Measurements from ENCODE around the gene EXOC6B.

EXOC6B gene

DNA sequence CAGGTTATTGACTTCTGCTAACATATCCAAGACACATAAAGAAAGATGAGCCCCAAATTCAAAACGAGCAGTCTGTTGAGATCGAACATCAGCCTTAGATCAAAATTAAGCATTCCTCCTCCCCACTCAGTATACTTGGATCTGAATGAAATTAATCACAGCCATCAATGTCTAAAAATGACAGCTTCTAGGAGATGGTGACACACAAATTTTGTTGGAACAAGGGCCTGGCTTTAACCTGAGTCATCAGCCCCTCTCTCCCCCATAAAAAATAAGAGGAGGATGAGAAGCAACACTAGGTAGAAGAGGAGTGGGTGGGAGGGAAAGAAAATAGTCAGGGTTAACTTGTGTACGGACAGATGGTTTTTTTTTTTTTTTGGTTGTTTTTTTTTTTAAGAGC lies 223.1 kb downstream of the EXOC6B start:
- H3K27ac ChIP-seq (ENCODE audit: extremely low read depth, low read depth, low read length), result no peak overlapping the region
- POLR2A ChIA-PET, result no interaction called here
- no peaks in the 10 kb centered on the region; the same call in 1 of the 2 replicates for H3K9me3 ChIP-seq (ENCODE audit: control insufficient read depth, insufficient read depth, low read depth, low read length)
- no peaks in the 10 kb centered on the region for H3K4me1 ChIP-seq (ENCODE audit: control insufficient read depth, insufficient read depth, low read length)
- no peak overlapping the region for H3K4me3 ChIP-seq (ENCODE audit: low read depth, low read length)
- no peak for TF ChIP-seq ZFP41 (tag by site-specific recombination; IDR thresholded peaks at IDR 0.05; ENCODE audit: borderline replicate concordance)
- TF ChIP-seq, protein P1, sequence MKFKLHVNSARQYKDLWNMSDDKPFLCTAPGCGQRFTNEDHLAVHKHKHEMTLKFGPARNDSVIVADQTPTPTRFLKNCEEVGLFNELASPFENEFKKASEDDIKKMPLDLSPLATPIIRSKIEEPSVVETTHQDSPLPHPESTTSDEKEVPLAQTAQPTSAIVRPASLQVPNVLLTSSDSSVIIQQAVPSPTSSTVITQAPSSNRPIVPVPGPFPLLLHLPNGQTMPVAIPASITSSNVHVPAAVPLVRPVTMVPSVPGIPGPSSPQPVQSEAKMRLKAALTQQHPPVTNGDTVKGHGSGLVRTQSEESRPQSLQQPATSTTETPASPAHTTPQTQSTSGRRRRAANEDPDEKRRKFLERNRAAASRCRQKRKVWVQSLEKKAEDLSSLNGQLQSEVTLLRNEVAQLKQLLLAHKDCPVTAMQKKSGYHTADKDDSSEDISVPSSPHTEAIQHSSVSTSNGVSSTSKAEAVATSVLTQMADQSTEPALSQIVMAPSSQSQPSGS (tag by site-specific recombination; IDR thresholded peaks at IDR 0.05; ENCODE audit: low read depth), result no peak
- TF ChIP-seq, protein P2, sequence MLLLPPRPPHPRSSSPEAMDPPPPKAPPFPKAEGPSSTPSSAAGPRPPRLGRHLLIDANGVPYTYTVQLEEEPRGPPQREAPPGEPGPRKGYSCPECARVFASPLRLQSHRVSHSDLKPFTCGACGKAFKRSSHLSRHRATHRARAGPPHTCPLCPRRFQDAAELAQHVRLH (tag by site-specific recombination; IDR thresholded peaks at IDR 0.05), result no peak
- no peak for TF ChIP-seq ZSCAN16 (tag by site-specific recombination; IDR thresholded peaks at IDR 0.05)
- TF ChIP-seq, protein P3, sequence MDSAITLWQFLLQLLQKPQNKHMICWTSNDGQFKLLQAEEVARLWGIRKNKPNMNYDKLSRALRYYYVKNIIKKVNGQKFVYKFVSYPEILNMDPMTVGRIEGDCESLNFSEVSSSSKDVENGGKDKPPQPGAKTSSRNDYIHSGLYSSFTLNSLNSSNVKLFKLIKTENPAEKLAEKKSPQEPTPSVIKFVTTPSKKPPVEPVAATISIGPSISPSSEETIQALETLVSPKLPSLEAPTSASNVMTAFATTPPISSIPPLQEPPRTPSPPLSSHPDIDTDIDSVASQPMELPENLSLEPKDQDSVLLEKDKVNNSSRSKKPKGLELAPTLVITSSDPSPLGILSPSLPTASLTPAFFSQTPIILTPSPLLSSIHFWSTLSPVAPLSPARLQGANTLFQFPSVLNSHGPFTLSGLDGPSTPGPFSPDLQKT (IDR thresholded peaks at IDR 0.05; ENCODE audit: borderline replicate concordance, low read depth, low read length), result no peak
- no peak for TF ChIP-seq ZNF2 (tag by site-specific recombination; IDR thresholded peaks at IDR 0.05)
- no peak for TF ChIP-seq HOXC10 (CRISPR knock-in tag; IDR thresholded peaks at IDR 0.05)
- TF ChIP-seq ZNF16 (tag by site-specific recombination; IDR thresholded peaks at IDR 0.05; ENCODE audit: low read depth), result no peak
- no peak for TF ChIP-seq ZNF776 (tag by site-specific recombination; IDR thresholded peaks at IDR 0.05; ENCODE audit: borderline replicate concordance)
- no peak for TF ChIP-seq ZNF514 (tag by site-specific recombination; IDR thresholded peaks at IDR 0.05)
- no peak for TF ChIP-seq SP2 (tag by site-specific recombination; IDR thresholded peaks at IDR 0.05)
- TF ChIP-seq, protein P4, sequence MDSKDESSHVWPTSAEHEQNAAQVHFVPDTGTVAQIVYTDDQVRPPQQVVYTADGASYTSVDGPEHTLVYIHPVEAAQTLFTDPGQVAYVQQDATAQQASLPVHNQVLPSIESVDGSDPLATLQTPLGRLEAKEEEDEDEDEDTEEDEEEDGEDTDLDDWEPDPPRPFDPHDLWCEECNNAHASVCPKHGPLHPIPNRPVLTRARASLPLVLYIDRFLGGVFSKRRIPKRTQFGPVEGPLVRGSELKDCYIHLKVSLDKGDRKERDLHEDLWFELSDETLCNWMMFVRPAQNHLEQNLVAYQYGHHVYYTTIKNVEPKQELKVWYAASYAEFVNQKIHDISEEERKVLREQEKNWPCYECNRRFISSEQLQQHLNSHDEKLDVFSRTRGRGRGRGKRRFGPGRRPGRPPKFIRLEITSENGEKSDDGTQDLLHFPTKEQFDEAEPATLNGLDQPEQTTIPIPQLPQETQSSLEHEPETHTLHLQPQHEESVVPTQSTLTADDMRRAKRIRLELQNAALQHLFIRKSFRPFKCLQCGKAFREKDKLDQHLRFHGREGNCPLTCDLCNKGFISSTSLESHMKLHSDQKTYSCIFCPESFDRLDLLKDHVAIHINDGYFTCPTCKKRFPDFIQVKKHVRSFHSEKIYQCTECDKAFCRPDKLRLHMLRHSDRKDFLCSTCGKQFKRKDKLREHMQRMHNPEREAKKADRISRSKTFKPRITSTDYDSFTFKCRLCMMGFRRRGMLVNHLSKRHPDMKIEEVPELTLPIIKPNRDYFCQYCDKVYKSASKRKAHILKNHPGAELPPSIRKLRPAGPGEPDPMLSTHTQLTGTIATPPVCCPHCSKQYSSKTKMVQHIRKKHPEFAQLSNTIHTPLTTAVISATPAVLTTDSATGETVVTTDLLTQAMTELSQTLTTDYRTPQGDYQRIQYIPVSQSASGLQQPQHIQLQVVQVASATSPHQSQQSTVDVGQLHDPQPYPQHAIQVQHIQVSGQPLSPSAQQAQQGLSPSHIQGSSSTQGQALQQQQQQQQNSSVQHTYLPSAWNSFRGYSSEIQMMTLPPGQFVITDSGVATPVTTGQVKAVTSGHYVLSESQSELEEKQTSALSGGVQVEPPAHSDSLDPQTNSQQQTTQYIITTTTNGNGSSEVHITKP (tag by site-specific recombination; IDR thresholded peaks at IDR 0.05), result no peak
- TF ChIP-seq, protein P5, sequence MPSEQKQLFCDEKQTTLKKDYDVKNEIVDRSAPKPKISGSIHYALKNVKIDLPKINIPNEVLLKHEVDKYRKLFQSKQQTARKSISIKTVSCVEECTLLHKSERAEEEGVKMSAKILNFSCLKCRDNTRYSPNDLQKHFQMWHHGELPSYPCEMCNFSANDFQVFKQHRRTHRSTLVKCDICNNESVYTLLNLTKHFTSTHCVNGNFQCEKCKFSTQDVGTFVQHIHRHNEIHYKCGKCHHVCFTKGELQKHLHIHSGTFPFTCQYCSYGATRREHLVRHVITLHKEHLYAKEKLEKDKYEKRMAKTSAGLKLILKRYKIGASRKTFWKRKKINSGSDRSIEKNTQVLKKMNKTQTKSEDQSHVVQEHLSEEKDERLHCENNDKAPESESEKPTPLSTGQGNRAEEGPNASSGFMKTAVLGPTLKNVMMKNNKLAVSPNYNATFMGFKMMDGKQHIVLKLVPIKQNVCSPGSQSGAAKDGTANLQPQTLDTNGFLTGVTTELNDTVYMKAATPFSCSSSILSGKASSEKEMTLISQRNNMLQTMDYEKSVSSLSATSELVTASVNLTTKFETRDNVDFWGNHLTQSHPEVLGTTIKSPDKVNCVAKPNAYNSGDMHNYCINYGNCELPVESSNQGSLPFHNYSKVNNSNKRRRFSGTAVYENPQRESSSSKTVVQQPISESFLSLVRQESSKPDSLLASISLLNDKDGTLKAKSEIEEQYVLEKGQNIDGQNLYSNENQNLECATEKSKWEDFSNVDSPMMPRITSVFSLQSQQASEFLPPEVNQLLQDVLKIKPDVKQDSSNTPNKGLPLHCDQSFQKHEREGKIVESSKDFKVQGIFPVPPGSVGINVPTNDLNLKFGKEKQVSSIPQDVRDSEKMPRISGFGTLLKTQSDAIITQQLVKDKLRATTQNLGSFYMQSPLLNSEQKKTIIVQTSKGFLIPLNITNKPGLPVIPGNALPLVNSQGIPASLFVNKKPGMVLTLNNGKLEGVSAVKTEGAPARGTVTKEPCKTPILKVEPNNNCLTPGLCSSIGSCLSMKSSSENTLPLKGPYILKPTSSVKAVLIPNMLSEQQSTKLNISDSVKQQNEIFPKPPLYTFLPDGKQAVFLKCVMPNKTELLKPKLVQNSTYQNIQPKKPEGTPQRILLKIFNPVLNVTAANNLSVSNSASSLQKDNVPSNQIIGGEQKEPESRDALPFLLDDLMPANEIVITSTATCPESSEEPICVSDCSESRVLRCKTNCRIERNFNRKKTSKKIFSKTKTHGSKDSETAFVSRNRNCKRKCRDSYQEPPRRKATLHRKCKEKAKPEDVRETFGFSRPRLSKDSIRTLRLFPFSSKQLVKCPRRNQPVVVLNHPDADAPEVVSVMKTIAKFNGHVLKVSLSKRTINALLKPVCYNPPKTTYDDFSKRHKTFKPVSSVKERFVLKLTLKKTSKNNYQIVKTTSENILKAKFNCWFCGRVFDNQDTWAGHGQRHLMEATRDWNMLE (tag by site-specific recombination; conservative IDR thresholded peaks at IDR 0.05; ENCODE audit: low read depth), result no peak
- TF ChIP-seq ZBTB1 (tag by site-specific recombination; IDR thresholded peaks at IDR 0.05), result no peak
- TF ChIP-seq, protein P6, sequence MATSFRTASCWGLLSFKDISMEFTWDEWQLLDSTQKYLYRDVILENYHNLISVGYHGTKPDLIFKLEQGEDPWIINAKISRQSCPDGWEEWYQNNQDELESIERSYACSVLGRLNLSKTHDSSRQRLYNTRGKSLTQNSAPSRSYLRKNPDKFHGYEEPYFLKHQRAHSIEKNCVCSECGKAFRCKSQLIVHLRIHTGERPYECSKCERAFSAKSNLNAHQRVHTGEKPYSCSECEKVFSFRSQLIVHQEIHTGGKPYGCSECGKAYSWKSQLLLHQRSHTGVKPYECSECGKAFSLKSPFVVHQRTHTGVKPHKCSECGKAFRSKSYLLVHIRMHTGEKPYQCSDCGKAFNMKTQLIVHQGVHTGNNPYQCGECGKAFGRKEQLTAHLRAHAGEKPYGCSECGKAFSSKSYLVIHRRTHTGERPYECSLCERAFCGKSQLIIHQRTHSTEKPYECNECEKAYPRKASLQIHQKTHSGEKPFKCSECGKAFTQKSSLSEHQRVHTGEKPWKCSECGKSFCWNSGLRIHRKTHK (tag by site-specific recombination; IDR thresholded peaks at IDR 0.05), result no peak
- TF ChIP-seq KLF8 (tag by site-specific recombination; IDR thresholded peaks at IDR 0.05), result no peak
- TF ChIP-seq, protein P7, sequence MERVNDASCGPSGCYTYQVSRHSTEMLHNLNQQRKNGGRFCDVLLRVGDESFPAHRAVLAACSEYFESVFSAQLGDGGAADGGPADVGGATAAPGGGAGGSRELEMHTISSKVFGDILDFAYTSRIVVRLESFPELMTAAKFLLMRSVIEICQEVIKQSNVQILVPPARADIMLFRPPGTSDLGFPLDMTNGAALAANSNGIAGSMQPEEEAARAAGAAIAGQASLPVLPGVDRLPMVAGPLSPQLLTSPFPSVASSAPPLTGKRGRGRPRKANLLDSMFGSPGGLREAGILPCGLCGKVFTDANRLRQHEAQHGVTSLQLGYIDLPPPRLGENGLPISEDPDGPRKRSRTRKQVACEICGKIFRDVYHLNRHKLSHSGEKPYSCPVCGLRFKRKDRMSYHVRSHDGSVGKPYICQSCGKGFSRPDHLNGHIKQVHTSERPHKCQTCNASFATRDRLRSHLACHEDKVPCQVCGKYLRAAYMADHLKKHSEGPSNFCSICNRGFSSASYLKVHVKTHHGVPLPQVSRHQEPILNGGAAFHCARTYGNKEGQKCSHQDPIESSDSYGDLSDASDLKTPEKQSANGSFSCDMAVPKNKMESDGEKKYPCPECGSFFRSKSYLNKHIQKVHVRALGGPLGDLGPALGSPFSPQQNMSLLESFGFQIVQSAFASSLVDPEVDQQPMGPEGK (tag by site-specific recombination; IDR thresholded peaks at IDR 0.05), result no peak
- no peak for TF ChIP-seq EGR2 (tag by site-specific recombination; IDR thresholded peaks at IDR 0.05; ENCODE audit: low read depth)
- TF ChIP-seq ZNF792 (tag by site-specific recombination; IDR thresholded peaks at IDR 0.05), result no peak
- TF ChIP-seq GLI4 (tag by site-specific recombination; IDR thresholded peaks at IDR 0.05), result no peak
- CTCF ChIA-PET, result interaction anchor here (0.7 kb wide), 2 partner anchors 541 to 826 kb away, joined by 3 to 4 read pairs; no protein-coding TSS in a partner anchor
- H3K36me3 ChIP-seq (ENCODE audit: control insufficient read depth in 2 of 2, insufficient read depth in 1 of 2, low read length in 2 of 2), result no peaks in the 10 kb centered on the region
